HL-60/S4 treated with phorbol 12-myristate 13-acetate at 8.2 ng/mL for 4 days and 3 days (cell line): ENCODE results near the gene GALM.
"Not testable (repeated sequence)": the region's sequence is repeated elsewhere in the genome, so short reads cannot be mapped to it uniquely, and the experiment has no call there.

Experiments used
- in situ Hi-C: fragments of 300-500 bp; cut with MboI; formaldehyde crosslinking; loops from 2 replicates; pipeline ENCODE4 v1.15.0; 2022; ENCODE audit warnings: low sequenced_read_pairs

Gene GALM

GRCh38 chr2:38676681-38677080 is 10.8 kb downstream of the GALM start:
- in situ Hi-C loops, result no loop called here

DNA sequence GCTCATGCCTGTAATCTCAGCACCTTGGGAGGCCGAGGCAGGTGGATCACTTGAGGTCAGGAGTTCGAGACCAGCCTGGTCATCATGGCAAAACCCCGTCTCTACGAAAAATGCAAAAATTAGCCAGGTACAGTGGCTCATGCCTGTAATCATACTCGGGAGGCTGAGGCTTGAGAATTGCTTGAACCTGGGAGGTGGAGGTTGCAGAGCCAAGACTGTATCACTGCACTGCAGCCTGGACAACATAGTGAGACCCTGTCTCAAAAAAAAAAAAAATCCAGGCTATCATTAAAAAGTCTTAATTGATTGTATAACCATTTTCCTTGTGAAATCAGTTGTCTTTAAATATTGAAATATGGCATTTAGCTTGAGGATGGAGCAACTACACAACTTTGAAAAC is 15.0 kb downstream of the GALM start:
- in situ Hi-C loops, result not testable (repeated sequence)

- in situ Hi-C loops, result no loop called here
Measured at GRCh38 chr2:38682008-38682575, 16.2 kb downstream of the GALM start.

- in situ Hi-C loops, result not testable (repeated sequence)
Measured at GRCh38 chr2:38682620-38683019, 16.7 kb downstream of the GALM start.

DNA sequence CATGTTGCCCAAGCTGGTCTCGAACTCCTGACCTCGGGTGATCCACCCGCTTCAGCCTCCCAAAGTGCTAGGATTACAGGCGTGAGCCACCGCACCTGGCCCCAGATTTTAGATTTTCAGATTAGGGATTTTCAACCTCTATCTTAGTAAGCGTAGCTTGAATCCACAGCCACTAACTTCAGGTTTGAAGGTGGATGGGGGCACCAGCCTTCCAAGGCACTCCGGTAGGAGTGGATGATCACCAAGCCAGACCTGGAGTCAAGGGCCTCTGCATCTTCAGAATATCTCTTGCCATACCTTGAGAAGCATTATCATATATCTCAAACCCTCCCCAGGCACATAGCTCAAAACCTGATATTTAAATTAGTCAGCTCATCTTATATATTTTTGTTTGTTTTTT is 17.9 kb downstream of the GALM start:
- in situ Hi-C loops, result no loop called here

DNA sequence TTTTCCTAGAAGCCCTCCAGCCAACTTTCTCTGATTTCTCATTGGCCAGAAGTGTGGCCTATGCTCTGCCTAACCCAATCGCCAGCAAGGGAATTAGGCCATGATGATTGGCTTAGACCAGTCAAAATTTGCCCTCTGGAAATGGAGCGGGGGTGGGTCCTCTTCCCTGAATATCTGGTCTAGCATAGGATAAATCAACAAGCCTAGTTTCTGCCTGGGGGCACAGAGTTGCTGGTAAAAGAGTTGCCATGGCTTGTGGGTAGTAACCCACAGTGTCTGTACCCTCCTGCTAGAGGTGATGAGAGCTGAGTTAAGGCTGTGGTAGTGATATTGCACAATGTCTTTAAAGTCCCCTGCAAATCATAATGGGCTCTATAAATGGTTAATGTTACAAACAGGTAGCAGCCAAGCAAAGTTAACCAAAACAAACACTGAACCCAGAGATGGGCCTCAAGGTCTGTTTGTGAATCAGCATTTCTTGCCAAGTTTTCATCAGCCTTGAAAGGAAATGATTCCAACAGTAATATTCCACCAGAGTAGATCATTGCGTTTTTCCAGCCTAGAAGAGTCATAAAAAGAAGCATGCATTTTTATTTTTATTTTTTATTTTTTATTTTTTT is 19.3 kb downstream of the GALM start:
- in situ Hi-C loops, result no loop called here

GRCh38 chr2:38690499-38691420 is 24.8 kb downstream of the GALM start:
- in situ Hi-C loops, result no loop called here

DNA sequence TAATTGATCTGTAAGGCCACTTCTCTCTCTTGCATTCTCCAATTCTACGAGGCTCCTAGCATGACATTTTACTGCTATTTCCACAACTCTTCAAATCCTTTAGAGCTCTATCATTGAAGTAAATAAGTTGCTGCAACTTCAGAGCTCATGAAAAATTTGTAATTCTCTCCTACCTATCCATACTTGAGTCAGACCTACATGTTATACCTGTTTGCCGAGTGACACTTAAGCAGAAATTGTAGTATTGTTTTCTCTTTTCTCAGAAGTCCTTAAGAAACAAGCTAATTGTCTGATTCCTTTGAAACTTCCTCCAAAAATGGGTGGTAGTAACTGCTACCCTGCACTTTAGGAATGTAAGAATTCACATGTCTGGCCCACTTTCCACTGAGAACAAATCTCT is 26.1 kb downstream of the GALM start:
- in situ Hi-C loops, result no loop called here

DNA sequence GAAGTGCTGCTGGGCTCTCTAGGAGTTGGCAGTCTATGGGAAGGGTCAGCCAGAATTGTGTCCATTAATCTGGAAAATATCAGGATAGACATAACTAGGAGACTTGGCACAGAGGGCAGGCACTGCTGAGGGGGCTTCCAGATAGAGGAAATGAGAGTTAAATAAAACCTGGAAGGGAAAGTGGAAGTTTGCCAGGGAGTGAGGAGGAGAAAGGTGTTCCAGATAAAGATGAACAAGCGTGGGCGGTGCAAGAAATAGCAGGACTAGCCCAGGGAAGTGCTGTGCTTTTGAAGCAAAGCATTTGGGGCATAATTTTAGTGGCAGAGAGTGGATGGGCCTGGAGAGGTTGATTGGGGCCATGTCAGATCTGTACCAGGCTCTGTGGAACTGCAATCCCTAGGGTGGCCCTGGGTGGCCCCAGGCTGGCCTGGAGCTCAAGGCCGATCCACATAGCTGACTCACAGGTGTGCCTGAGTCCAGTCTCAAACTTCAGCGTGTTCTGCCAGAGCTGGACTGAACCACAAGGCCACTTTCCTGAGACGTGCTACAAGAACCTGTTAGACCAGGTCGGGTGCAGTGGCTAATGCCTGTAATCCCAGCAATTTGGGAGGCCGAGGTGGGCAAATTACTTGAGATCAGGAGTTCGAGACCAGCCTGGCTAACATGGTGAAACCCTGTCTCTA is 26.9 kb downstream of the GALM start:
- in situ Hi-C loops, result no loop called here

GRCh38 chr2:38697116-38697840 is 31.4 kb downstream of the GALM start:
- in situ Hi-C loops, result no loop called here

DNA sequence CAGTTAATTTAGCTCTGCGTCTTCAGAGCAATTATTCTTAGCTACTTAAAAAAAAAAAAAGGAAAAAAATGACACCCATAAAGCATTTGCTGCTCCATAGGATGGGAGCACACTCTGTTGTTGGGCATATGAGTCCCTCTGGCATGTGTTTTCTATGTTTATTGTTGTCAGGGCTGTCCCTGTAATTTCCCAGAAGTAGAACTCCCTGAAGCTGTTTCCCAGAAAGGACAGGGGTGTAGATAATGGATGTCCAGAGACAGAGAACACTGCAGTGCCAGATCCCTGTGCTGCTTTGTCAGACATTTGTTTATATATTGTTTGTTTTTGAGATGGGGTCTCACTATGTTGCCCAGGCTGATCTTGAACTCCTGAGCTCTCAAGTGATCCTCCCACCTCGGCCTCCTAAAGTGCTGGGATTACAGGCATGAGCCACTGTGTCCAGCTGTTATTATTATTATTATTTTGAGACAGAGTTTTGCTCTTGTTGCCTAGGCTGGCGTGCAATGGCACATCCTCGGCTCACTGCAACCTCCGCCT is 32.6 kb downstream of the GALM start:
- in situ Hi-C loops, result no loop called here

GRCh38 chr2:38700113-38700785 is 34.3 kb downstream of the GALM start:
- in situ Hi-C loops, result no loop called here

- in situ Hi-C loops, result no loop called here
Measured at GRCh38 chr2:38700881-38701458, 35.1 kb downstream of the GALM start.

- in situ Hi-C loops, result no loop called here
Measured at GRCh38 chr2:38701542-38701941, 35.6 kb downstream of the GALM start.

GRCh38 chr2:38702413-38702812 is 36.5 kb downstream of the GALM start:
- in situ Hi-C loops, result no loop called here

DNA sequence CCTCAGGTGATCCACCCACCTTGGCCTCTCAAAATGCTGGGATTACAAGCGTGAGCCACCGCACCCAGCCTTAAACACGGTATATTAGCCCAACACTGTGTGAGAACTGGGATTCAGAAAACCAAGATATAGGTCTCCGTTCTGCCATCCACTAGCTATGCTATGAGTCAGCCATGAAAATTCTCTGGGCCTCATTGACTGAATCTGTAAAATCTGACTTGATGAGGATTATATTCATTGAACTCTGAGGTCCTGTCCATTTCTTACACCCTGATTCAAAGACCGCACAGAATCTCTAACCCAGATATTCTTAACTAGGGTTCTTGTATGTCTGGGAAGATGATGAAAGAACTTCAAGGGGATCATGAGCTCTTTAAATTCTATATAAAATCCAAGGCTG is 37.4 kb downstream of the GALM start:
- in situ Hi-C loops, result not testable (repeated sequence)

DNA sequence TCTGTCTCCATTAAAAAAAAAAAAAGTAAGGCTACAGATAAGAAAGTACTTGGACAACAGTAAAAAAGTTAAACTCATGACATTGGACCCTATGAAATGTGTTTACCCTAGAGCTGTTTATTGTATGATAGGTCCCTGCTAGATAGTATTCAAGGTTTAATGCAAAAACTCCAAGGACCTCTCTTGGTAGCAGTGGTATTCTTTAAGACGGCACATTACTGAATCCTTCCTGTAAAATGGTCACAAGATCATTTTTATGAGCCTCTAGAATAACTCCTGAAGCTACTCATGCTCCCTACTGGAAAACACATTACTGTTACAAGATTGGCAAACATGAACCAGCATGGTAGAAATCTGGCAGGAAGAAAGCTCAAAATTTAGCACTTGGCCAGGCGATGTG is 38.8 kb downstream of the GALM start:
- in situ Hi-C loops, result no loop called here

DNA sequence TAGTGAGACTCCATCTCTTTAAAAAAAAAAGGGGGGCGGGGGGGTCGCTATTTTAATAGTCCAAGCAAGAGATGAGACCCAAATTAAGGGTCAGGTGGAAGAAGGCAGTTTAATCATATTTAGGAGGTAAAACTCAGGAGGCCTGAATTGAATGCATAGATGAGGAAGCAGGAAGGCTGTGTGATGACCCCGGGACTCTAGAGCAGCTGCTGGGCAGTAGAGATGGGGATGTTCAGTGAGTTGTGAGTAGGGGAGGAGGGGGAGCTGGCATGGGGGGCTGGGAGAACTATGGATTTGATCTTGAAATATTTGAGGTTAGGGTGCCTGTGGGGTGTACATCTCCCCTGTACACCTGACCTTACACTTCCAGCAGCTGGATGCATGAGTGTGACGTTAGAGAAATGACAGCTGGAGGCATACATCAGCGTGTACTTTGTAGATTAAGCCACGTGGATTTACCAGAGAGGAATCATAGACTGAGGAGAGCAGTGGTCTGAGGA is 41.0 kb downstream of the GALM start:
- in situ Hi-C loops, result no loop called here

- in situ Hi-C loops, result not testable (repeated sequence)
Measured at GRCh38 chr2:38708491-38708890, 42.6 kb downstream of the GALM start.
